SU-DHL-6 (cell line): ENCODE data around the gene SLC24A3.

ENCODE experiments used
- H2AFZ ChIP-seq: fragments of 200-600 bp; sonication (generic); 2 replicates; pipeline ENCODE4 v1.6.1; 2014; ENCODE audit warnings: low read depth, mild to moderate bottlenecking, moderate library complexity, mixed read lengths, antibody characterized with exemption, low read length; ENCODE audit not compliant: severe bottlenecking
- H3F3A ChIP-seq: fragments of 200-600 bp; shearing (Covaris generic); 2 replicates; pipeline ENCODE4 v1.6.0; 2016; ENCODE audit warnings: antibody characterized with exemption, mild to moderate bottlenecking; ENCODE audit not compliant: insufficient read depth
- H3K27ac ChIP-seq: fragments of 200-600 bp; sonication (generic); 2 replicates; pipeline ENCODE4 v1.5.1; 2016; ENCODE audit warnings: low read depth, mild to moderate bottlenecking, low read length, moderate library complexity, mixed read lengths
- H3K27me3 ChIP-seq: fragments of 200-600 bp; sonication (generic), shearing (Covaris generic); 2 replicates; pipeline ENCODE4 v1.6.0; 2014; ENCODE audit warnings: mild to moderate bottlenecking, low read length
- H3K36me3 ChIP-seq: fragments of 200-600 bp; sonication (generic); 2 replicates; pipeline ENCODE4 v1.6.1; 2014; ENCODE audit warnings: mild to moderate bottlenecking, low read length, mixed read lengths
- H3K4me2 ChIP-seq: fragments of 300-600, 200-600 bp; shearing (Covaris generic), sonication (generic); 2 replicates; pipeline ENCODE4 v1.6.0; 2014; ENCODE audit warnings: low read length, low read depth, mild to moderate bottlenecking; ENCODE audit not compliant: poor library complexity, severe bottlenecking
- H3K4me3 ChIP-seq: fragments of 200-600 bp; sonication (generic); 2 replicates; pipeline ENCODE4 v1.5.1; 2014; ENCODE audit warnings: antibody characterized with exemption, low read length, mild to moderate bottlenecking, mixed read lengths; ENCODE audit not compliant: insufficient read depth, poor library complexity, severe bottlenecking
- H3K79me2 ChIP-seq: fragments of 200-600 bp; sonication (generic); 2 replicates; pipeline ENCODE4 v1.6.1; 2014; ENCODE audit warnings: mild to moderate bottlenecking, low read length, moderate library complexity; ENCODE audit not compliant: insufficient read depth
- H3K9ac ChIP-seq: fragments of 200-600 bp; sonication (generic); 2 replicates; pipeline ENCODE4 v1.7.0; 2014; ENCODE audit warnings: mild to moderate bottlenecking, low read length
- H3K9me2 ChIP-seq: fragments of 200-600 bp; sonication (generic); replicated peaks from 2 replicates; pipeline ENCODE4 v1.6.1; 2014; ENCODE audit warnings: low read length; ENCODE audit not compliant: insufficient read depth
- H3K9me3 ChIP-seq: fragments of 200-600 bp; sonication (generic); 2 replicates; pipeline ENCODE4 v1.6.1; 2014; ENCODE audit warnings: low read length, mixed read lengths; ENCODE audit not compliant: insufficient read depth
- H4K20me1 ChIP-seq: fragments of 200-600 bp; sonication (generic); 2 replicates; pipeline ENCODE4 v1.6.1; 2014; ENCODE audit warnings: low read depth, mild to moderate bottlenecking, antibody characterized with exemption, low read length, moderate library complexity, mixed read lengths
- EZH2phosphoT487 ChIP-seq: fragments of 200-600 bp; sonication (generic), shearing (Covaris generic); conservative IDR thresholded peaks from 2 replicates; pipeline ENCODE4 v1.6.1; 2018; ENCODE audit warnings: mild to moderate bottlenecking, antibody characterized with exemption, low read length, moderate library complexity, mixed read lengths
- TF ChIP-seq, protein P1 (sequence below): fragments of 200-600 bp; sonication (generic); IDR thresholded peaks from one replicate; pipeline ENCODE4 v1.5.1; 2017; ENCODE audit warnings: antibody characterized with exemption, mild to moderate bottlenecking, low read length, moderate library complexity; ENCODE audit not compliant: insufficient read depth, poor library complexity, severe bottlenecking

The SLC24A3 gene

DNA sequence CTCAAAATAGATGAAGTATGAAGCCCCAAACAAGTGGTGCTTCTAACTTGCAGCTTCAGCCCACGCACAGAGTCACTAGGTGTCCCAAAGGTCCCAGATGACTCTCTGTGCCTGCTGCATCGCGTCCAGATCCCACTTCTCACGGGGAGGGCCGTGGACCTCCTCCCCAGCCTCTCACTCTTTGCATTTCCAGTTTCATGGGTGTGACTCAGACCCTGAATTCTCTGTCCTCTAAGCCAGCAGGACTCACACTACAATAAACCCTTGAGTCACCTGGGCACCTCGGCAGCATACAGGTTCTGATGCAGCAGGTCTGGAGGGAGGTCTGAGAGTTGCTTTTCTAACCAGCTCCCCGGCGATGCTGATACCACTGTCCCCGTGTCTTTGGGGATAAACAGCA lies 431.6 kb downstream of the SLC24A3 start:
- H3K9me2 ChIP-seq, result no peaks in the 10 kb centered on the region
- H3K4me2 ChIP-seq, result no peak overlapping the region
- no peak overlapping the region for H2AFZ ChIP-seq
- no peak overlapping the region for H3K4me3 ChIP-seq
- H3K27me3 ChIP-seq, result no peaks in the 10 kb centered on the region
- no peak overlapping the region for H3K27ac ChIP-seq
- TF ChIP-seq, protein P1, sequence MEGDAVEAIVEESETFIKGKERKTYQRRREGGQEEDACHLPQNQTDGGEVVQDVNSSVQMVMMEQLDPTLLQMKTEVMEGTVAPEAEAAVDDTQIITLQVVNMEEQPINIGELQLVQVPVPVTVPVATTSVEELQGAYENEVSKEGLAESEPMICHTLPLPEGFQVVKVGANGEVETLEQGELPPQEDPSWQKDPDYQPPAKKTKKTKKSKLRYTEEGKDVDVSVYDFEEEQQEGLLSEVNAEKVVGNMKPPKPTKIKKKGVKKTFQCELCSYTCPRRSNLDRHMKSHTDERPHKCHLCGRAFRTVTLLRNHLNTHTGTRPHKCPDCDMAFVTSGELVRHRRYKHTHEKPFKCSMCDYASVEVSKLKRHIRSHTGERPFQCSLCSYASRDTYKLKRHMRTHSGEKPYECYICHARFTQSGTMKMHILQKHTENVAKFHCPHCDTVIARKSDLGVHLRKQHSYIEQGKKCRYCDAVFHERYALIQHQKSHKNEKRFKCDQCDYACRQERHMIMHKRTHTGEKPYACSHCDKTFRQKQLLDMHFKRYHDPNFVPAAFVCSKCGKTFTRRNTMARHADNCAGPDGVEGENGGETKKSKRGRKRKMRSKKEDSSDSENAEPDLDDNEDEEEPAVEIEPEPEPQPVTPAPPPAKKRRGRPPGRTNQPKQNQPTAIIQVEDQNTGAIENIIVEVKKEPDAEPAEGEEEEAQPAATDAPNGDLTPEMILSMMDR, result no peak
- TF ChIP-seq EZH2phosphoT487, result no peak
- H3K36me3 ChIP-seq, result no peaks in the 10 kb centered on the region
- H3K9me3 ChIP-seq, result no peaks in the 10 kb centered on the region
- no peak overlapping the region for H3K9ac ChIP-seq
- no peaks in the 10 kb centered on the region for H3K79me2 ChIP-seq
- no peaks in the 10 kb centered on the region for H4K20me1 ChIP-seq
- H3F3A ChIP-seq, result no peaks in the 10 kb centered on the region

DNA sequence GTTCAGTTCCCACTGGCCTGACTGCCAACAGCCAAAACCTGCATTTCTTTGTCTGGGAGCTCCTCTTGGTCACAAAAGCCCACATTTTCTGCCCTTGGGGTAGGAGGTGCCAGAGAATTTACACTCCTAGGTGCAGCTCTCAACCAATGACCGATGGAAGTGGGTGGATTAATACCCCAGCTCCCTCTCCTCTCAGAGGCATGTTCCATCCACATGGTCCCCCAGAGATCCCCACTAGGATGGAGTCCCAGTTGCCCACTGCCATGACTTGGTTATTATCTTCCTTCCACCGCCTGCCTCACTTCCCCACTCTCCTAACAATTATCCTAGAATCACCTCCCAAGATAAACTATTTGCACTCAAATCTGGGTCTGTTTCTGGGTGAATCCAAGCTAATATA lies 434.5 kb downstream of the SLC24A3 start:
- Histone ChIP-seq H3K9me3 (no peaks in the 10 kb centered on the region), H3K27me3 (no peaks in the 10 kb centered on the region), H3K27ac (no peak overlapping the region), H3K4me2 (no peak overlapping the region), H2AFZ (no peak overlapping the region), H3K9ac (no peak overlapping the region), H3K4me3 (no peak overlapping the region), H3K79me2 (no peaks in the 10 kb centered on the region), H3K36me3 (no peaks in the 10 kb centered on the region), H3F3A (no peaks in the 10 kb centered on the region), H4K20me1 (no peaks in the 10 kb centered on the region), H3K9me2 (no peaks in the 10 kb centered on the region)
- TF ChIP-seq, protein P1, result no peak
- TF ChIP-seq EZH2phosphoT487, result no peak

DNA sequence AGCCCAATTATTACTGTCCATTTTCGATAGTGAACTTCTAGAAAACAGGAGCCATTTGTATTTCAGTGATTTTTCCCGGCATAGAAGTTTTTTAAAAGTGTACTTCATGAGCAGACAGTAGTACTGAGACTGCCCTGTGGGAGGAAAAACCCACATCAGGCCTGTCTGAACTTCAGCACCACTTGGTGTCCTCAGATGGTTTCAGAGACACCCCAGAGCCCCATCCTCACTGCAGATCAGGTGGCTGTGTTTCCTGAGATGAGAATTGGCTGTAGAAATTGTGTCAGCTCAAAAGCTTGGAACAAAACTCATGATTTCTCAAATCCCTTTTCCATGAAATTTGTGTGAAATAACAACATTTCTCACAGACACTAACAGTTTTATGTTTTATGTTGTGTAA lies 435.6 kb downstream of the SLC24A3 start:
- Histone ChIP-seq H3F3A (no peaks in the 10 kb centered on the region), H3K27me3 (no peaks in the 10 kb centered on the region), H3K4me2 (no peak overlapping the region), H3K9me3 (no peaks in the 10 kb centered on the region), H3K36me3 (no peaks in the 10 kb centered on the region), H3K9me2 (no peaks in the 10 kb centered on the region), H4K20me1 (no peaks in the 10 kb centered on the region), H2AFZ (no peak overlapping the region), H3K27ac (no peak overlapping the region), H3K4me3 (no peak overlapping the region), H3K79me2 (no peaks in the 10 kb centered on the region), H3K9ac (no peak overlapping the region)
- TF ChIP-seq EZH2phosphoT487, result no peak
- TF ChIP-seq, protein P1, result no peak
